HepG2 (cell line): ENCODE data around the gene MKX. TPM values are rescaled to one million over a fixed set of nuclear protein-coding genes. Genes with fewer than 3 reads are reported as not detected.

Experiments used
- ATAC-seq: fragments of 200-7000 bp; cut with Tn5 transposase; 3 replicates; pipeline ENCODE4 v1.9.1; 2020; ENCODE audit warnings: mild to moderate bottlenecking, moderate library complexity
- BruUV-seq: library from RNA; stranded (reverse); fragments of 400-500 nt; replicated peaks from 2 replicates; lab custom pipeline; 2021; lab: Mats Ljungman, UMichigan
- CTCF ChIA-PET: fragments of 300-600 bp; formaldehyde crosslinking; extraction: SDS; loops from one replicate; lab custom pipeline; 2021; ENCODE audit warnings: low total read pairs, inconsistent platforms, low intra/inter-chr PET ratio; lab: Yijun Ruan, JAX
- POLR2A ChIA-PET: fragments of 350-600 bp; sonication (Branson Sonifier 250); formaldehyde crosslinking; loops from one replicate; lab custom pipeline; 2020; ENCODE audit warnings: antibody characterized with exemption, inconsistent platforms; lab: Yijun Ruan, JAX
- DNase-seq: peaks from one replicate; pipeline ENCODE4 v3.0.0-alpha.2; 2015; ENCODE audit warnings: low spot score
- FAIRE-seq: peaks from 3 replicates; lab custom pipeline; 2011; peaks lifted over from hg19 to GRCh38; lab: Jason Lieb, UNC
- H2AFZ ChIP-seq: one replicate; pipeline ENCODE4 v1.6.1; 2011; ENCODE audit warnings: low read length, inconsistent platforms
- H3K27ac ChIP-seq: fragments of 300-600 bp; 3 replicates; pipeline ENCODE4 v1.8.0; 2011; ENCODE audit warnings: mixed run types, mild to moderate bottlenecking, mixed read lengths, low read length, inconsistent platforms; ENCODE audit not compliant: insufficient read depth; ENCODE audit errors: extremely low read length
- H3K27me3 ChIP-seq, 2 experiments: fragments of 200-600 bp in 1 of 2; 2 replicates in 1 of 2; 3 replicates in 1 of 2; pipeline versions ENCODE4 v1.6.0 to v1.8.0; 2011; ENCODE audit warnings: low read length in 2 of 2, mild to moderate bottlenecking in 2 of 2, moderate library complexity in 2 of 2, inconsistent platforms in 1 of 2; ENCODE audit not compliant: insufficient read depth in 2 of 2, control insufficient read depth in 1 of 2
- H3K36me3 ChIP-seq, 2 experiments: fragments of 200-600 bp in 1 of 2; replicated peaks in 1 of 2; 2 replicates in 1 of 2; 3 replicates in 1 of 2; pipeline versions ENCODE4 v1.5.1 to v1.8.0; 2011; ENCODE audit warnings: low read length in 2 of 2, inconsistent platforms in 1 of 2; ENCODE audit not compliant: insufficient read depth in 2 of 2, control insufficient read depth in 1 of 2
- H3K4me1 ChIP-seq: 2 replicates; pipeline ENCODE4 v1.5.1; 2012; ENCODE audit warnings: low read length, inconsistent platforms; ENCODE audit not compliant: insufficient read depth
- H3K4me2 ChIP-seq: 2 replicates; pipeline ENCODE4 v1.6.0; 2011; ENCODE audit warnings: low read depth, low read length, inconsistent platforms
- H3K4me3 ChIP-seq, 3 experiments: fragments of 200-600 bp in 1 of 3; sonication (generic), shearing (Covaris generic) in 1 of 3; replicated peaks in 1 of 3; 2 replicates each; pipeline ENCODE4 v1.5.1; 2011 to 2016; ENCODE audit warnings: low read length in 3 of 3, inconsistent platforms in 2 of 3, low read depth in 2 of 3, mild to moderate bottlenecking in 2 of 3, control low read depth in 1 of 3, mixed read lengths in 1 of 3; ENCODE audit not compliant: insufficient read depth in 1 of 3
- H3K79me2 ChIP-seq: one replicate; pipeline ENCODE4 v1.6.1; 2011; ENCODE audit warnings: low read length, inconsistent platforms; ENCODE audit not compliant: insufficient read depth
- H3K9ac ChIP-seq: 2 replicates; pipeline ENCODE4 v1.6.0; 2011; ENCODE audit warnings: mild to moderate bottlenecking, low read depth, low read length, inconsistent platforms; ENCODE audit not compliant: insufficient read depth
- H3K9me3 ChIP-seq: 2 replicates; pipeline ENCODE4 v1.5.1; 2012; ENCODE audit warnings: mild to moderate bottlenecking, low read length
- H4K20me1 ChIP-seq: 2 replicates; pipeline ENCODE4 v1.6.0; 2011; ENCODE audit warnings: inconsistent platforms, mild to moderate bottlenecking, low read length, moderate library complexity; ENCODE audit not compliant: insufficient read depth
- ARID2 ChIP-seq: sonication (generic); formaldehyde crosslinking; IDR thresholded peaks from 2 replicates; pipeline ENCODE4 v1.8.1; 2022; ENCODE audit warnings: mild to moderate bottlenecking, missing genetic modification reagents, borderline replicate concordance
- HMGXB4 ChIP-seq, 2 experiments: sonication (generic) in 1 of 2; formaldehyde crosslinking in 1 of 2; IDR thresholded peaks; 2 replicates each; pipeline versions ENCODE4 v1.4.0 to v1.6.1; 2018 to 2020; ENCODE audit warnings: missing genetic modification reagents in 2 of 2, borderline replicate concordance in 1 of 2, low read depth in 1 of 2, mild to moderate bottlenecking in 1 of 2, missing biosample characterization in 1 of 2
- IRF9 ChIP-seq: sonication (generic); formaldehyde crosslinking; IDR thresholded peaks from 2 replicates; pipeline ENCODE4 v1.8.0; 2022; ENCODE audit warnings: missing genetic modification reagents, mild to moderate bottlenecking, borderline replicate concordance
- NFE2 ChIP-seq: sonication (generic); formaldehyde crosslinking; IDR thresholded peaks from 2 replicates; pipeline ENCODE4 v1.4.0; 2020; ENCODE audit warnings: missing genetic modification reagents
- PCBP1 ChIP-seq: fragments of 200-400 bp; formaldehyde crosslinking; IDR thresholded peaks from 2 replicates; pipeline ENCODE4 v1.6.1; 2017; ENCODE audit warnings: mild to moderate bottlenecking, low read depth, low read length, borderline replicate concordance
- PRDM10 ChIP-seq: sonication (generic); formaldehyde crosslinking; IDR thresholded peaks from 2 replicates; pipeline ENCODE4 v1.4.0; 2020; ENCODE audit warnings: low read depth, missing genetic modification reagents
- TARDBP ChIP-seq: sonication (generic); formaldehyde crosslinking; IDR thresholded peaks from 2 replicates; pipeline ENCODE4 v1.8.0; 2022; ENCODE audit warnings: mild to moderate bottlenecking, missing genetic modification reagents
- TBL1XR1 ChIP-seq: fragments of 150-350 bp; IDR thresholded peaks from 2 replicates; pipeline ENCODE4 v1.6.1; 2014; ENCODE audit warnings: borderline replicate concordance, low read length; ENCODE audit not compliant: partially characterized antibody
- ZBTB14 ChIP-seq: sonication (generic); formaldehyde crosslinking; IDR thresholded peaks from 2 replicates; pipeline ENCODE4 v1.4.0; 2020; ENCODE audit warnings: missing genetic modification reagents
- ZBTB38 ChIP-seq: sonication (generic); formaldehyde crosslinking; IDR thresholded peaks from 2 replicates; pipeline ENCODE4 v1.5.1; 2020; ENCODE audit warnings: mild to moderate bottlenecking, missing genetic modification reagents
- ZNF256 ChIP-seq: sonication (generic); formaldehyde crosslinking; conservative IDR thresholded peaks from 2 replicates; pipeline ENCODE4 v1.4.0; 2020; ENCODE audit warnings: missing genetic modification reagents
- ZNF367 ChIP-seq: sonication (generic); formaldehyde crosslinking; IDR thresholded peaks from 2 replicates; pipeline ENCODE4 v1.4.0; 2020; ENCODE audit warnings: missing genetic modification reagents, borderline replicate concordance
- ZNF775 ChIP-seq: sonication (generic); formaldehyde crosslinking; IDR thresholded peaks from 2 replicates; pipeline ENCODE4 v1.4.0; 2020; ENCODE audit warnings: missing genetic modification reagents, mild to moderate bottlenecking, moderate library complexity, borderline replicate concordance
- WGBS: methylation state at CpG from one replicate; pipeline ENCODE4 v1.1.6; 2017; ENCODE audit warnings: low lambda C conversion rate; 5-methylcytosine and 5-hydroxymethylcytosine counted together
- in situ Hi-C: cut with HindIII; loops from 2 replicates; pipeline ENCODE4 v1.10.0; 2017; ENCODE audit warnings: low pct_unique_long_range_greater_than_20kb; ENCODE audit not compliant: extremely low pct_ligation_motif_present
- intact Hi-C: fragments of 100-400 bp; cut with micrococcal nuclease; formaldehyde crosslinking; loops from one replicate; pipeline ENCODE4 v1.10.0; 2022; ENCODE audit not compliant: unreplicated experiment
- polyA plus RNA-seq, 8 experiments: library from polyadenylated mRNA; depleted of rRNA in 3 of 8; stranded (reverse) in 7 of 8; unstranded in 1 of 8; fragments of >200 nt; fragmentation: Illumina TruSeq in 4 of 8; extraction: Trizol in 4 of 8; gene quantifications; 2 replicates each; pipeline versions ENCODE4 v1.2.1 to v1.2.3, GENCODE V29; 2011 to 2016; ENCODE audit warnings: low read depth in 4 of 8, missing spikeins in 1 of 8, mixed read lengths in 1 of 8; ENCODE audit not compliant: insufficient read depth in 1 of 8
- total RNA-seq, 5 experiments: library from RNA; depleted of rRNA; stranded (reverse); fragments of >200 nt; fragmentation: Illumina TruSeq; extraction: Trizol; gene quantifications; 2 replicates each; pipeline ENCODE4 v1.2.3, GENCODE V29; 2016; ENCODE audit warnings: low read depth in 1 of 5

The MKX gene
- total and polyA plus RNA-seq, 2 of the 13 experiments (the other 11 are each of a cell fraction or from before 2014, with no cell fraction given), result not detected

GRCh38 chr10:27717861-27718260, 27.8 kb downstream of the MKX start:
- H3K9me3 ChIP-seq, result no peaks in the 10 kb centered on the region
- CTCF ChIA-PET, result no interaction called here
- no peak for ATAC-seq
- 31% methylated on average over 3 of the region's 3 CpGs for WGBS
- no peak overlapping the region for H3K9ac ChIP-seq
- POLR2A ChIA-PET, result no interaction called here
- FAIRE-seq, result no peak
- H3K79me2 ChIP-seq, result no peaks in the 10 kb centered on the region
- no peaks in the 10 kb centered on the region for H3K4me1 ChIP-seq
- H3K36me3 ChIP-seq, result no peaks in the 10 kb centered on the region
- TF ChIP-seq ZNF367 (CRISPR knock-in tag) (no peak), PCBP1 (no peak), TARDBP (CRISPR knock-in tag) (no peak), ZBTB14 (no peak), ZNF256 (CRISPR knock-in tag) (no peak), ARID2 (CRISPR knock-in tag) (no peak), ZNF775 (CRISPR knock-in tag) (no peak), PRDM10 (no peak), IRF9 (CRISPR knock-in tag) (no peak), ZBTB38 (no peak), NFE2 (CRISPR knock-in tag) (no peak), HMGXB4 (CRISPR knock-in tag; IDR thresholded peaks at IDR 0.05; ENCODE audit: borderline replicate concordance in 1 of 2, low read depth in 1 of 2) (no peak), TBL1XR1 (no peak)
- no peak overlapping the region for H3K4me2 ChIP-seq
- no peak overlapping the region for H3K27ac ChIP-seq
- DNase-seq, result no peak
- H3K4me3 ChIP-seq, result no peak overlapping the region
- in situ Hi-C loops (no loop called here), intact Hi-C loops (no loop called here)
- H4K20me1 ChIP-seq, result no peaks in the 10 kb centered on the region
- H2AFZ ChIP-seq, result no peak overlapping the region
- no peaks in the 10 kb centered on the region; a peak in 1 of 5 replicates for H3K27me3 ChIP-seq
- BruUV-seq, result no TSS peak
